ENCODE measurements around the gene BCL3. TPM values are rescaled to one million over a fixed set of nuclear protein-coding genes. Genes with fewer than 3 reads are reported as not detected.
A peak's percentile ranks its signal among the peaks of the same experiment; 100 is the strongest.

BCL3 gene
- total and polyA plus RNA-seq, 2 of the 13 experiments (the other 11 are each of a cell fraction or from before 2014, with no cell fraction given), result 2.3 to 4.0 TPM

DNA sequence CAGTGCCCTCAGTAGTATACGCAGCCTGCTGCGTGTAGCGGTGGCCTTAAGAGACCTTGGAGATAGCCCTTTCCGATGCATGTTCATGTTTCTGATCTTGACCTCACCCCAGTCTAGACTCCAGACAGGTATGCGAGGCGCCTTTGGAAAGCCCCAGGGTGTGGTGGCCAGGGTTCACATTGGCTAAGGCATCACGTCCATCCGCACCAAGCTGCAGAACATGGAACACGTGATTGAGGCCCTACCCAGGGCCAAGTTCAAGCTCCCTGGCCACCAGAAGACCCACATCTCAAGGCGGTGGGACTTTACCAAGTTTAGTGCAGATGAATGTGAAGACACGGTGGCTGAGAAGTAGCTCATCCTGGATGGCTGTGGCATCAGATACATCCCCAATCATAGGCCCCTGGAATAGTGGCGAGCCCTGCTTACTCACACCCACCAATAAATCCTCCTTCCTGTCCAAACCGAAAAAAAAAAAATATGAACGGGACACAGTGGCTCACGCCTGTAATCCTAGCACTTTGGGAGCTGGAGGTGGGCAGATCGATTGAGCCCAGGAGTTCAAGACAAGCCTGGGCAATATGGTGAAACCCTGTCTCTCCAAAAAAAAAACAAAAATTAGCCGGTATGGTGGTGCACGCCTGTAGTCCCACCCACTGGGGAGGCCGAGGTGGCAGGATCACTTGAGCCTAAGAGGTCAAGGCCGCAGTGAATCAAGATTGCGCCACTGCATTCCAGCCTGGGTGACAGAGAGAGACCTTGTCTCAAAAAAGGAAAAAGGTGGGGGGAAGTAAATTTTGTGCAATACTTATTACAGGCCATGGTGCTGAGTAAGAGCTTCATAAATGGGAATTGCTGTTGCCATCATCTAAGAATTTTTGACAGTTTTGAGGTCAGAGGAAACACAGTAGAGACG, 16.8 kb downstream of the BCL3 start (continued):
- TF ChIP-seq, protein P1, sequence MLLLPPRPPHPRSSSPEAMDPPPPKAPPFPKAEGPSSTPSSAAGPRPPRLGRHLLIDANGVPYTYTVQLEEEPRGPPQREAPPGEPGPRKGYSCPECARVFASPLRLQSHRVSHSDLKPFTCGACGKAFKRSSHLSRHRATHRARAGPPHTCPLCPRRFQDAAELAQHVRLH (CRISPR knock-in tag; IDR thresholded peaks at IDR 0.05; ENCODE audit: borderline replicate concordance, low read depth), result peak; percentile 71; the same call in 1 of the 2 replicates
- TF ChIP-seq HMG20A (CRISPR knock-in tag; IDR thresholded peaks at IDR 0.05; ENCODE audit: borderline replicate concordance) (peak; percentile 29; the same call in 1 of the 2 replicates), ATF7-NPFF (CRISPR knock-in tag; IDR thresholded peaks at IDR 0.05; ENCODE audit: low read depth) (no peak), CBX1 (IDR thresholded peaks at IDR 0.05; ENCODE audit: low read depth) (no peak), ATRX (CRISPR knock-in tag; IDR thresholded peaks at IDR 0.05; ENCODE audit: borderline replicate concordance) (no peak), PITX1 (CRISPR knock-in tag; IDR thresholded peaks at IDR 0.05) (peak; percentile 85), ZNF17 (CRISPR knock-in tag; IDR thresholded peaks at IDR 0.05) (no peak), ZNF501 (CRISPR knock-in tag; IDR thresholded peaks at IDR 0.05) (no peak), ZNF883 (CRISPR knock-in tag; IDR thresholded peaks at IDR 0.05; ENCODE audit: not compliant biosample characterization) (no peak), ZNF672 (CRISPR knock-in tag; IDR thresholded peaks at IDR 0.05) (no peak), ZNF124 (CRISPR knock-in tag; IDR thresholded peaks at IDR 0.05) (peak; percentile 77; the same call in 1 of the 2 replicates), TAF1 (CRISPR knock-in tag; IDR thresholded peaks at IDR 0.05) (no peak; the same call in 1 of the 2 replicates), TBX2 (CRISPR knock-in tag; IDR thresholded peaks at IDR 0.05; ENCODE audit: borderline replicate concordance) (peak; percentile 67; the same call in 1 of the 2 replicates), ZSCAN22 (CRISPR knock-in tag; IDR thresholded peaks at IDR 0.05) (peak; percentile 48; the same call in 1 of the 2 replicates), ZMYM2 (CRISPR knock-in tag; IDR thresholded peaks at IDR 0.05) (peak; percentile 97), FOSL2 (CRISPR knock-in tag; IDR thresholded peaks at IDR 0.05) (peak; percentile 84), SP5 (CRISPR knock-in tag; IDR thresholded peaks at IDR 0.05; ENCODE audit: borderline replicate concordance, low read depth) (peak; percentile 72), ERF (CRISPR knock-in tag; IDR thresholded peaks at IDR 0.05) (0 out of 2 replicates have a peak, but pooled peaks have one; percentile 38), EEA1 (CRISPR knock-in tag; IDR thresholded peaks at IDR 0.05; ENCODE audit: borderline replicate concordance) (no peak), CEBPB (IDR thresholded peaks at IDR 0.05; ENCODE audit: borderline replicate concordance, low read depth, low read length) (peak; percentile 95), NCOR1 (IDR thresholded peaks at IDR 0.05; ENCODE audit: borderline replicate concordance, low read length) (peak; percentile 72), ZNF143 (CRISPR knock-in tag; IDR thresholded peaks at IDR 0.05) (no peak), NR2C2 (CRISPR knock-in tag; IDR thresholded peaks at IDR 0.05; ENCODE audit: borderline replicate concordance) (peak; percentile 93), ZNF7 (CRISPR knock-in tag; IDR thresholded peaks at IDR 0.05) (no peak), PHF8 (CRISPR knock-in tag; IDR thresholded peaks at IDR 0.05) (peak; percentile 38; the same call in 1 of the 2 replicates)
- TF ChIP-seq, protein P2, sequence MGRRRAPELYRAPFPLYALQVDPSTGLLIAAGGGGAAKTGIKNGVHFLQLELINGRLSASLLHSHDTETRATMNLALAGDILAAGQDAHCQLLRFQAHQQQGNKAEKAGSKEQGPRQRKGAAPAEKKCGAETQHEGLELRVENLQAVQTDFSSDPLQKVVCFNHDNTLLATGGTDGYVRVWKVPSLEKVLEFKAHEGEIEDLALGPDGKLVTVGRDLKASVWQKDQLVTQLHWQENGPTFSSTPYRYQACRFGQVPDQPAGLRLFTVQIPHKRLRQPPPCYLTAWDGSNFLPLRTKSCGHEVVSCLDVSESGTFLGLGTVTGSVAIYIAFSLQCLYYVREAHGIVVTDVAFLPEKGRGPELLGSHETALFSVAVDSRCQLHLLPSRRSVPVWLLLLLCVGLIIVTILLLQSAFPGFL (CRISPR knock-in tag; IDR thresholded peaks at IDR 0.05), result no peak
- TF ChIP-seq, protein P3, sequence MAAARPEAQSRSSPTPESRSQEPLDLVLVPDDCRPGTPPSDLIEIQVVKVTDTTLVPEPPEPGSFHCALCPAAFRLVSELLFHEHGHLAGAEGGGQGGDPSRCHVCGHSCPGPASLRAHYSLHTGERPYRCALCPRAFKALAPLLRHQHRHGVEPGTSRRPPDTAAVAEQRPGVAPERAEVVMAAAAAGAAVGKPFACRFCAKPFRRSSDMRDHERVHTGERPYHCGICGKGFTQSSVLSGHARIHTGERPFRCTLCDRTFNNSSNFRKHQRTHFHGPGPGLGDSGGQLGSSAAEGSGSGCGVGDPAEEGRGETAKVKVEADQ (CRISPR knock-in tag; IDR thresholded peaks at IDR 0.05; ENCODE audit: borderline replicate concordance), result 0 out of 2 replicates have a peak, but pooled peaks have one; percentile 29
